Left renal cortex interstitium (tissue), 4 donors: Measurements from ENCODE around the gene STK36. TPM values are rescaled to one million over a fixed set of nuclear protein-coding genes. Genes with fewer than 3 reads are reported as not detected.

Source experiments
- DNase-seq, 4 donors: peaks; one replicate each; pipeline ENCODE4 v3.0.0-alpha.2; 2013; ENCODE audit warnings: low read depth in 4 of 4, low spot score in 2 of 4, missing footprints in 1 of 4
- polyA plus RNA-seq, 4 donors: library from polyadenylated mRNA; unstranded; fragments of 120-200 nt; gene quantifications; one replicate each; pipeline ENCODE4 v1.2.1, GENCODE V29; 2013; ENCODE audit not compliant: insufficient read length in 4 of 4

The STK36 gene, protein sequence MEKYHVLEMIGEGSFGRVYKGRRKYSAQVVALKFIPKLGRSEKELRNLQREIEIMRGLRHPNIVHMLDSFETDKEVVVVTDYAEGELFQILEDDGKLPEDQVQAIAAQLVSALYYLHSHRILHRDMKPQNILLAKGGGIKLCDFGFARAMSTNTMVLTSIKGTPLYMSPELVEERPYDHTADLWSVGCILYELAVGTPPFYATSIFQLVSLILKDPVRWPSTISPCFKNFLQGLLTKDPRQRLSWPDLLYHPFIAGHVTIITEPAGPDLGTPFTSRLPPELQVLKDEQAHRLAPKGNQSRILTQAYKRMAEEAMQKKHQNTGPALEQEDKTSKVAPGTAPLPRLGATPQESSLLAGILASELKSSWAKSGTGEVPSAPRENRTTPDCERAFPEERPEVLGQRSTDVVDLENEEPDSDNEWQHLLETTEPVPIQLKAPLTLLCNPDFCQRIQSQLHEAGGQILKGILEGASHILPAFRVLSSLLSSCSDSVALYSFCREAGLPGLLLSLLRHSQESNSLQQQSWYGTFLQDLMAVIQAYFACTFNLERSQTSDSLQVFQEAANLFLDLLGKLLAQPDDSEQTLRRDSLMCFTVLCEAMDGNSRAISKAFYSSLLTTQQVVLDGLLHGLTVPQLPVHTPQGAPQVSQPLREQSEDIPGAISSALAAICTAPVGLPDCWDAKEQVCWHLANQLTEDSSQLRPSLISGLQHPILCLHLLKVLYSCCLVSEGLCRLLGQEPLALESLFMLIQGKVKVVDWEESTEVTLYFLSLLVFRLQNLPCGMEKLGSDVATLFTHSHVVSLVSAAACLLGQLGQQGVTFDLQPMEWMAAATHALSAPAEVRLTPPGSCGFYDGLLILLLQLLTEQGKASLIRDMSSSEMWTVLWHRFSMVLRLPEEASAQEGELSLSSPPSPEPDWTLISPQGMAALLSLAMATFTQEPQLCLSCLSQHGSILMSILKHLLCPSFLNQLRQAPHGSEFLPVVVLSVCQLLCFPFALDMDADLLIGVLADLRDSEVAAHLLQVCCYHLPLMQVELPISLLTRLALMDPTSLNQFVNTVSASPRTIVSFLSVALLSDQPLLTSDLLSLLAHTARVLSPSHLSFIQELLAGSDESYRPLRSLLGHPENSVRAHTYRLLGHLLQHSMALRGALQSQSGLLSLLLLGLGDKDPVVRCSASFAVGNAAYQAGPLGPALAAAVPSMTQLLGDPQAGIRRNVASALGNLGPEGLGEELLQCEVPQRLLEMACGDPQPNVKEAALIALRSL (N-terminal part only)
- polyA plus RNA-seq, result 100 to 1,000 TPM in 2 of 4 donors, 10 to 100 TPM in 2; 37.0 to 118 (median 82.2) TPM

- DNase-seq, result peak; percentile 67 to 87 (median 78)
Measured at GRCh38 chr2:218671654-218672566, at the start of gene STK36, which contains the start of gene RNF25. Gene STK36 (plus strand): TSS chr2:218672086. CDS start chr2:218672830, 744 bp downstream. Gene RNF25 (minus strand): TSS chr2:218672002. CDS start chr2:218671970, 32 bp downstream.

DNA sequence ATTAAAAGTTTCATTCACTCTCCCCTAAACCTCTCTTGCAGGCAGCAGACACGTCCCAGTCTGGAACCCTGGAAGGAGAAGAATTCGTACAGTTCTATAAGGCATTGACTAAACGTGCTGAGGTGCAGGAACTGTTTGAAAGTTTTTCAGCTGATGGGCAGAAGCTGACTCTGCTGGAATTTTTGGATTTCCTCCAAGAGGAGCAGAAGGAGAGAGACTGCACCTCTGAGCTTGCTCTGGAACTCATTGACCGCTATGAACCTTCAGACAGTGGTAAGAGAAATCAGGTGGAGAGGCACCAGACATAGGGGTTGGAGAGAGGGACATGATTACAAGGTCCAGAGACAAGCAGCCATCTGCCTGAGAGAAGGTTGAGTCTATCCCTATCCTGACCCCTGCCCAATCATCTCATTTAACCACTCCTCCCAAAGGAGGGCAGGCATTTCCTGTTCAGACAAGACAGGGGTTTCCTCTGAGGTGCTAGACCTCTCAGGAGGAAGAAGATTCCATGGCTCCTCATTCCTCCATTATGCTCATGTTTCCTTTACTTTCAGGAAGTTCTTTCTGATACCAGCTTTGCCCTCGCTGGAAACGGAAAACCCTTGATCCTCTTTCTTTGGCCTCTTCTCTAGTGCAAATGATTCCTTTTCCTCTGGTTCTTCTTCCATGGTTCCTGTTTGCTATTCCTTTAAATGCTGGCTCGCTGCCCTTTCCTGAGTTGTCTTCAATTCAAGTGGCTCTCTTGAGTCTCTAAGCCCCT, 49.1 kb upstream of the STK36 start:
- no peak for DNase-seq

GRCh38 chr2:218623366-218623705, 48.5 kb upstream of the STK36 start:
- no peak for DNase-seq

DNA sequence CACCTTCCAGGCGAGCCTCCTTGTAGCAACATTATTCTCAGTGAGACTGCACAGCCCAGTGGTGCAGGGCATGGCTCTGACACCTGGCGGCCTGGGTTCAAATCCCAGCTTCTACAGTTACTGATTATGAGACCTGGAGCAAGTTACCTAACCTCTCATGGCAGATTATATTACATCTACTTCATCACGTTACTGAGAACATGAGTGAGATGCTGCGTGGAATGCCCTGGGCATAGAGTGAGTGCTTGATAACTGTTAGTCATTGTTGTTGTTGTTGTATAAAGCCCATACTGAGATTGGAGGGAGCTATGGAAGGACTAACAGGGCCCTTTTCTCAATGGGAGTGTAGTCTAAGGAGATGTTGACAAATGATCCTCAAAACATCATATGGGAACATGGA, 45.5 kb upstream of the STK36 start:
- no peak for DNase-seq

DNA sequence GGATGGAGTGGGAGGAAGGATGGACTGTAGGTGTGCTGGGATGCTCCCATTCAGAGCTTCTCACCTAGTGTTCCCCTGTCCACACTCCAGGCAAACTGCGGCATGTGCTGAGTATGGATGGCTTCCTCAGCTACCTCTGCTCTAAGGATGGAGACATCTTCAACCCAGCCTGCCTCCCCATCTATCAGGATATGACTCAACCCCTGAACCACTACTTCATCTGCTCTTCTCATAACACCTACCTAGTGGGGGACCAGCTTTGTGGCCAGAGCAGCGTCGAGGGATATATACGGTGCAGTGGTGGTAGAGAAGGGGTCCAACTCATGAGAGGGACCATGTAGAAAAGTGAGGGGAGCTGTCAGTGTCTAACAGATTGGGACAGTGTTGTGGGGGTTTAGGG, 43.9 kb upstream of the STK36 start:
- no peak for DNase-seq

DNA sequence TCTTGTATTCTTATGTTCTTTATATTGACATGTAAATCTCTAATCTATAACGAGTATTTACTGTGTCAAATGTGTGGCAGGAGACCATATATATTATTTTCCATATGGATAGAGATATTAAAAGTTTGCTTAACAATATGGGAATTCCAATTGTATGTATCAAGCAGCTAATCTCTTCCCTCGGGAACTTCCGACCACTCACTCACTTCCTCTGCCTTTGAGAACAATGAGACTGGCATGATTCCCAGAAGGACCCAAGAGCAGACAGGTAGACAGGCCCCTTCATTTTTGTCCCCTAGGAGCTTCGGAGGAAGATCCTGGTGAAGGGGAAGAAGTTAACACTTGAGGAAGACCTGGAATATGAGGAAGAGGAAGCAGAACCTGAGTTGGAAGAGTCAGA, 40.0 kb upstream of the STK36 start:
- no peak for DNase-seq

- no peak for DNase-seq
Measured at GRCh38 chr2:218635719-218636118, 36.2 kb upstream of the STK36 start.

GRCh38 chr2:218638372-218638771, 33.5 kb upstream of the STK36 start:
- no peak for DNase-seq

DNA sequence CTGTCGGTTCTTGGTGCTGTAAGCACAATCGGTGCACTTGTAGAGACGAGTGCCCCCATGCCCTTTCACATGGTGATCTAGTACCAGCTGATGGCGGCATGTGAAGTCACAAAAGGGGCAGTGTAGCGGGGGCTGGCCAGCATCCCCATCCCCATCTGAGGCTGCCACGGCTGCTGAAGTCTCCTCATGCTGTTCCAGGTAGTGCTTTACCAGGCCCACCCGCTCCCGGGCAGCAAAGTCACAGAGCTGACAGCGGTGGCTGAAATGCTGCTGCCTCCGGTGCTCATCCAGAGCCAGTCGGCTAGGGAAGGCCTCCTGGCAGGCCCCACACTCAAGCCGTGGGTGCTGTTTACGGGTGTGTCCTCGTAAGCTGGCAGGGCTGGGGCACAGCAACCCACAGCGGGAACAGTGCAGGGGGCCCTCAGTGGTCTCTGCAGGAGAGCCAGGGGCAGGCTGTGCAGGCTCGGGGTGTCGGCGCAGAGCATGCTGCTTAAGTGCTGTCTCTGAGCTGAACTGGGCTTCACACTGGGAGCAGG, 29.7 kb upstream of the STK36 start:
- DNase-seq, result no peak

GRCh38 chr2:218642786-218643185, 29.1 kb upstream of the STK36 start:
- no peak for DNase-seq

DNA sequence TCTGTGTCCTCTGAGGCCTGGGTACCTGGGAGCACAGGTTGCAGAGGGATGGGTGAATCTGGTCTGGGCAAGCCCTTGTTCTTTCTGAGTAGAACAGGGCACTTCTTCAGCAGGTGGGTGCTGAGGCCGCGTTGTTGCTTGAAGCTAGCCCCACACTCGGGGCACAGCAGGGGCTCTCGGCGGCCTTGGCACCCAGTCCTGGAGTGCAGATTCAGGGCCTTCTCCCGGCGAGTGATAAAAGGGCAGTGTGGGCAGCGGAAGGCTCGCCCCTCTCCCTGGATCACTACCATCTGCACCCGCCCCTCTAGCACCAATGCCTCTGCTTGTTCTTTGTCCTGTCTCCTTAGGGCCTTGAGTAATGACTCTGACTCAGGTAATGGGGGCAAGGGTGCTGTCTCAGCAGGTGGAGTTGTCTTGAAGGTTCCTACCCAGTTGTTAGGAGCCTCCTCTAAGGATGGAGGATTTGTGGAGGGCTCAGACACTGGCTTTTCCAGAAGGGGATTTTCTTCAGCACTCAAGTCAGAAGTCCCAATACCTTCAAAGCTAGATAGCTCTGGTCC, 28.1 kb upstream of the STK36 start:
- DNase-seq, result no peak

DNA sequence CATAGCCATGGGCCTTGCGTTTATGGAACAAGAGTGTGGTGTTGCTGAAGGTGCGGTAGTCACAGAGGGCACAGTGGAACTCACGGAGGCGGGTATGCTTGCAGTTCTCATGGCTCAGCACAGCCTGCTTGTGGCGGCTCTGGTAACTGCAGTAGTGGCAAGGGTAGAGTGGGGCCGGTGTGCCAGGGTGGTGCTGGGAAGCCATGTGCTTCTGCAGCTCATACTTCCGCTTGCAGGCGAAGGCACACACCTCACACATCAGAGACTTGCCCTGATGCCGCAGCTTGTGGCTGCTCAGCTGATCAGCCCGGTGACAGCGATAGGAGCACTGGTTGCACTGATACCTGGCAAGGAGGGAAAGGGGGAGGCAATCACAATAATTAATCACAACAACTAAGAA, 27.2 kb upstream of the STK36 start:
- DNase-seq, result no peak

GRCh38 chr2:218645126-218645525, 26.8 kb upstream of the STK36 start:
- DNase-seq, result no peak

DNA sequence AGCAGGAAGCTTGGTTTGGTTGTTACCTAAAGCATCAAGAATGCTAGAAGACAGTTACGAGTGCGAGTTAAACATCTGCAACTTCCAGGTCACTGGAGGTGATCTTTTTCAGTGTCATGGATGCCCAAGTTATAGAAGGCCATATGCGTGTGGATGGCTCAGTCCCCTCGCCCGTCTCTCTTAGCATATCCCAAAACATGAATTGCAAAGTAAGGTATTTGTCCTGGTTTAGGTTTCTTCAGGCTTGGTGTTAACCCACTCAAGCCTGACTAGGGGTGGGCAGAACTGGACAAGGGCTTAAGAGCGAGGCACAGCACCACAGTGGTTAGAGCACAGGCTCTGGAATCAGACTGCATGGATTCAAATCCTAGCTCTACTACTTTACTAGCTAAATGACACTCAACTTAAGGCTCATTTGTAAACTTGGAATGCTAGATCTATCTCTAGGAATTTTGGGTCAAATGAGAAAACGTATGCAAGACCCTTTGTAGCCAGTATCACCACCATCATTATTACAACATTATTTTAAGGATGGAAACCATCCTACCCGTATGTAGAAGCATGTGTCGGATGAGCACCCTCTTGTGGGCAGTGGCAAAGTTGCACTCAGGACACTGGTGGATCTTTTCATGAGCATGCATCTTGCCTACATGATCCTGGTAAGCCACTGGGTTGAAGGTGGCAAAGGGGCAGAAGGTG, 23.6 kb upstream of the STK36 start:
- DNase-seq, result no peak

DNA sequence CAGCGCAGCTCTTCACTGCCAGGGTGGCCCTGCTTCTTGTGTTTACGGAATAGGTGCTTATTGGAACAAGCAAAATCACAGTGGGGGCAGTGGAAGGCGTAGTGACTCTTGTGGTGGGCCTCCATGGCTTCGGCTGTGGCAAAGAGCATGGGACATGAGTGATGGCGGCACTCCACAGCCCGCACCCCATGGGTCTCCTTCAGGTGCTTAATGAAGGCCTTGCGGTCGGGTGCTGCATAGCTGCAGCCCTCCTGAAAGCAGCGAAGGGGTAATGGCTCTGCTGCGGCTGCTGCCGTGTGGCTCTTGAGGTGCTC, 23.1 kb upstream of the STK36 start:
- no peak for DNase-seq

- DNase-seq, result no peak
Measured at GRCh38 chr2:218655751-218656150, 16.1 kb upstream of the STK36 start.

- DNase-seq, result no peak
Measured at GRCh38 chr2:218658671-218659257, 13.1 kb upstream of the STK36 start.
